ELR (cell line): Measurements from ENCODE around the gene ATP9A.
"Not testable (repeated sequence)": the region's sequence is repeated elsewhere in the genome, so short reads cannot be mapped to it uniquely, and the experiment has no call there.

ENCODE experiments used
- DNase-seq: peaks from one replicate; pipeline ENCODE4 v3.0.0-alpha.2; 2015; ENCODE audit warnings: low read depth

ATP9A gene

GRCh38 chr20:51723026-51723425, 45.2 kb downstream of the ATP9A start:
- DNase-seq, result not testable (repeated sequence)

GRCh38 chr20:51722246-51722645, 45.9 kb downstream of the ATP9A start:
- DNase-seq, result not testable (repeated sequence)

GRCh38 chr20:51720854-51721253, 47.3 kb downstream of the ATP9A start:
- no peak for DNase-seq

- no peak for DNase-seq
These were observed 47.8 kb downstream of the ATP9A start for GRCh38 chr20:51720384-51720783.

- no peak for DNase-seq
These were observed 52.4 kb downstream of the ATP9A start for GRCh38 chr20:51715856-51716185.

- no peak for DNase-seq
These were observed 52.9 kb downstream of the ATP9A start for GRCh38 chr20:51715163-51715855.

GRCh38 chr20:51713213-51713598, 55.0 kb downstream of the ATP9A start:
- DNase-seq, result no peak

GRCh38 chr20:51712501-51713212, 55.5 kb downstream of the ATP9A start:
- peak; percentile 51 for DNase-seq

GRCh38 chr20:51711426-51711825, 56.8 kb downstream of the ATP9A start:
- no peak for DNase-seq

- DNase-seq, result no peak
These were observed 57.8 kb downstream of the ATP9A start for GRCh38 chr20:51710361-51710894.

GRCh38 chr20:51705400-51705799, 62.8 kb downstream of the ATP9A start:
- DNase-seq, result no peak

- no peak for DNase-seq
These were observed 64.5 kb downstream of the ATP9A start for GRCh38 chr20:51703400-51704287.

GRCh38 chr20:51702556-51702955, 65.6 kb downstream of the ATP9A start:
- DNase-seq, result no peak

GRCh38 chr20:51700809-51701285, 67.3 kb downstream of the ATP9A start:
- peak; percentile 78 for DNase-seq

- DNase-seq, result no peak
These were observed 69.9 kb downstream of the ATP9A start for GRCh38 chr20:51698252-51698651.

- peak; percentile 10 for DNase-seq
These were observed 70.9 kb downstream of the ATP9A start for GRCh38 chr20:51697096-51697826.

GRCh38 chr20:51696304-51697071, 71.7 kb downstream of the ATP9A start:
- peak; percentile 24 for DNase-seq

- peak; percentile 91 for DNase-seq
These were observed 72.5 kb downstream of the ATP9A start for GRCh38 chr20:51695574-51696303.

GRCh38 chr20:51692806-51693400, 75.3 kb downstream of the ATP9A start:
- DNase-seq, result no peak

GRCh38 chr20:51691703-51692102, 76.5 kb downstream of the ATP9A start:
- no peak for DNase-seq
